ENCODE data around the gene AUP1.

The AUP1 gene

DNA sequence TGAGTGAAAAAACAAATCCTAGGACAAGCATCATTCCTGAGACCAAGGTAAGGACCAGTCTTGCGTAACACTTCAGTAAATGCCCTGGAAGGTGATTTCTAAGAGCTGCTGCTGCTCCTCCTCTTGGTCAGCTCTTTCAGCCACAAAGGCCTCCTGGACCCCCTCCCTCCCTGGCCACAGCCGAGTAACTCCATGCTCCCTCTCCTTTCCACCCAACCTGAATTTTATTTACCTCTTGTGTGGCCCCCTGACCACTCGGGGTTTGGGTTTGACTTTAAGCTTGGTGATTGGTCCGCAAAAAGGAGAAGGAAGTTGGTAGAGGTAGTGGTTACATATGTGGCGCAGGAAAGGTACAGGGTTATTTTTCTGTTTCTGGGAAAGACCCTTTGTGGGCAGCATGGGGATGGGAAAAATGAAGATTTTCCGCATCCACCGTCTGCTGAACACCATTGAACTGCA is 9.4 kb upstream of the AUP1 start:
- in situ Hi-C loops (cut with HindIII; ENCODE audit: low sequenced_read_pairs) = no loop called here
- no peak for DNase-seq (ENCODE audit: low read depth, low spot score)
- no peak overlapping the region for H3K4me3 ChIP-seq (ENCODE audit: low read depth, low read length)
- TF ChIP-seq CTCF (IDR thresholded peaks at IDR 0.05; ENCODE audit: low read depth, low read length) = no peak

DNA sequence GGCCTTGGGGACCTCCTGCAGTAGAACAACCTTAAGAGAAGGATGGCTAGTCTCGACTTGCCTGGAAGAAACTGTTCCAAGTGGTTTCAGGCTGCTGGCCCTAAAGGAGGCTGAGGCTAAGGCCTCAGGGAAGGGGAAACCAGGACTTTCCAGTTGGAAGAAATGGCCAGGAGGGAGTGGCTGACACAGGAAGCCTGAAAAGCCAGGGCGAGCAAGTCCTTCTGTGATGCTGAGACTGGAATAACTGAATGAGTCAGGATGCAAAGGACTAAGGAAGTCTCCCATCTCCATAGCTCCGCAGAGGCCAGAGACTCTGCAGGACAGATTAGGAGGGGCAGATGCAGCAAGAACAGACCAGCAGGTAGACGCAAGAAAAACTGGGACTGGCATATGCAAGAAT is 7.6 kb upstream of the AUP1 start:
- H3K4me3 ChIP-seq (ENCODE audit: low read depth, low read length) = no peak overlapping the region
- in situ Hi-C loops (cut with HindIII; ENCODE audit: low sequenced_read_pairs) = no loop called here
- no peak for TF ChIP-seq CTCF (IDR thresholded peaks at IDR 0.05; ENCODE audit: low read depth, low read length)
- no peak for DNase-seq (ENCODE audit: low read depth, low spot score)

DNA sequence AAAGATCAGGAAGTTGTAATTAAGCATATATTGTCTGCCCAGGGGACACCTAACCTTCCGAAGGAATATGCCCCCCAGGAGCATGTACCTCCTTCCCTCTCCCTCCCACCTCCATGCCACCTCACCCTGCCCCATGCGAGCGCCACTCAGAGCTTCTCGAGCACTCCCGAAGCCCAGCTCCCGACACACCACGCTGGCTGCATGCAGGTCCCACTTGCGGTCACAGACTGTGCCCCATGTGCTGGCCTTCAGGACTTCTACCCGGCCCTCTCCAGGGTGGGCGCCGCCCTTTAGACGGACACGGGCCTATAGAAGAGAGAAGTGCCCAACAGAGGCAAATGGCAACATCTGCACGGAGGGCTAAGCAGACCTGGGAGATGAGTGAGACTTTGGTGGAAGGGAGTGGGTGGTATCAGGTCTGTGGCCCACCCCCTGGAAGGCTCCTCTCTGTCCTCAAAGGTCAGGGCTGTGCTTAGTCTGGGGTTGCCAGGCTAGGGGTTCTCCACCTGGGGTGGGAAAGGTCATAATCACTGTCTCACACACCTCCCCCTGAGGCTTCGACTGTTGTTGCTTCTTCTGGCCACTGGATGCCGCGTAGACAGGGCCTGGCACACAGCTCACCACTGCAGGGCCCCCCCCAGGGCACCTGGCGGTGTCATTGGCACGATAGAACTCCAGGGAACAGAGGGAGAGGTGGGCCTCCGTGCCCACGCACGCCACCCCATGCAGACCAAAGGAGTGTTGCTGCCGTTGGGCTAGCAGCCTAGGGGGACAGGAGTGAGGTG is 6.9 kb upstream of the AUP1 start:
- no peak for TF ChIP-seq CTCF (IDR thresholded peaks at IDR 0.05; ENCODE audit: low read depth, low read length)
- in situ Hi-C loops (cut with HindIII; ENCODE audit: low sequenced_read_pairs) = no loop called here
- H3K4me3 ChIP-seq (ENCODE audit: low read depth, low read length) = no peak overlapping the region
- no peak for DNase-seq (ENCODE audit: low read depth, low spot score)

DNA sequence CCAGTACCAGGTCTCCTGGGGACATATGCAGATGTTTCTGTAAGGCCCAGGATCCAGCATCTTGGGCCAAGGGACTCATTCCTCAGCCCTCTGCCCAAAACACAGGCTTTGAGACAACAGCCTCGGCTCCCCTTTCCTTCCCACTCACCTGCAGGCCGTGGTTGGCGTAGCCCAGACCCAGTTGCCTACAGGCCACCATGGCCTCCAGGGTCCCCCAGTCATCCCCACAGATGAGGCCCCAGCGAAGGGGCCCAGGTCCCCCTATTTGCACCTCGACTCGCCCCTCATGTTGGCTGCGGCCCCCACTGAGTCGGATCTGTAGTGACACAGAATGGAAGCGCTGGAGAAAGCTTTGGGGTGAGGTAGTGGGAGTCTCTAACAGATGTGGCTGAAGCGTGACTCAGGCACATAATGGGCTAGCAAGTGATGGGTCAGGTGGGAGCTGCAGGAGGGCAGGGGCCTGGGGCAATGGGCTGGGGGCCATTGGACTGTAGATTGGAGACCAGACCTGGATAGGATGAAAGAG is 6.0 kb upstream of the AUP1 start:
- in situ Hi-C loops (cut with HindIII; ENCODE audit: low sequenced_read_pairs) = no loop called here
- no peak for TF ChIP-seq CTCF (IDR thresholded peaks at IDR 0.05; ENCODE audit: low read depth, low read length)
- no peak overlapping the region for H3K4me3 ChIP-seq (ENCODE audit: low read depth, low read length)
- no peak for DNase-seq (ENCODE audit: low read depth, low spot score)

DNA sequence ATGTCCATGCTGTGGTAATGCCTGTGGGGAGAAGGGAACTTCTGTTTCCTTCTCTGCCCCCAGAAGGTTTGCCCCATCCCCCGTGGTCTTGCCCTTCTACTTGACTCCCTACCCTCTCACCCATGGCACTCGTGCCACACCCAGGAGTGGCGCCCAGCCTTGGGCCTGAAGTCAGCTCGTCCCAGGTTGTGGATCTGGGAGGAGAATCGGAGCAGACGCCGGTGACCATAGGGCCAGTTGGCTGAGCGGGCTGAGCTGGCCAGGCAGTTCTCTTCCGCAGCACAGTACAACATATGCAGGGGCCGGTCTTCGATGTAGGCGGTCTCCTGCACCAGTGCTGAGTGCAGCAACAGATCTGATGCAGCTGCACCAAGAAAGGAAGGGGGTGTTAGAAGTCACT is 4.9 kb upstream of the AUP1 start:
- no peak overlapping the region for H3K4me3 ChIP-seq (ENCODE audit: low read depth, low read length)
- TF ChIP-seq CTCF (IDR thresholded peaks at IDR 0.05; ENCODE audit: low read depth, low read length) = no peak
- DNase-seq (ENCODE audit: low read depth, low spot score) = no peak
- in situ Hi-C loops (cut with HindIII; ENCODE audit: low sequenced_read_pairs) = no loop called here

GRCh38 chr2:74533464-74533863 is 4.0 kb upstream of the AUP1 start:
- no peak for TF ChIP-seq CTCF (IDR thresholded peaks at IDR 0.05; ENCODE audit: low read depth, low read length)
- no peak overlapping the region for H3K4me3 ChIP-seq (ENCODE audit: low read depth, low read length)
- DNase-seq (ENCODE audit: low read depth, low spot score) = no peak
- in situ Hi-C loops (cut with HindIII; ENCODE audit: low sequenced_read_pairs) = no loop called here
